Mesenchymal stem cell (in vitro differentiated cells and primary cell): Measurements from ENCODE around the gene MSRB1.

Experiments
- DNase-seq: peaks from one replicate; pipeline ENCODE4 v3.0.0-alpha.2; 2013
- H2AFZ ChIP-seq: one replicate; pipeline ENCODE4 v1.6.1; 2013; ENCODE audit warnings: low read depth, mild to moderate bottlenecking, control low read depth, inconsistent platforms, low read length, moderate library complexity
- H2AK5ac ChIP-seq: 2 replicates; pipeline ENCODE4 v1.6.1; 2013; ENCODE audit warnings: low read length, moderate library complexity, mild to moderate bottlenecking, inconsistent platforms; ENCODE audit not compliant: severe bottlenecking
- H2BK120ac ChIP-seq: one replicate; pipeline ENCODE4 v1.6.1; 2013; ENCODE audit warnings: low read depth, mild to moderate bottlenecking, inconsistent platforms, low read length, moderate library complexity
- H2BK12ac ChIP-seq, 2 experiments: one replicate each; pipeline ENCODE4 v1.6.1; 2013; ENCODE audit warnings: inconsistent platforms in 2 of 2, low read length in 2 of 2, mild to moderate bottlenecking in 2 of 2, moderate library complexity in 2 of 2, control low read depth in 1 of 2
- H2BK15ac ChIP-seq: one replicate; pipeline ENCODE4 v1.6.1; 2013; ENCODE audit warnings: mild to moderate bottlenecking, low read depth, inconsistent platforms; ENCODE audit not compliant: poor library complexity, severe bottlenecking
- H2BK5ac ChIP-seq: 2 replicates; pipeline ENCODE4 v1.6.1; 2013; ENCODE audit warnings: low read depth, mild to moderate bottlenecking, low read length, control low read depth, inconsistent platforms; ENCODE audit not compliant: poor library complexity, severe bottlenecking
- H3K14ac ChIP-seq, 2 experiments: one replicate each; pipeline ENCODE4 v1.6.1; 2013; ENCODE audit warnings: inconsistent platforms in 2 of 2, low read length in 2 of 2, control low read depth in 1 of 2, mild to moderate bottlenecking in 1 of 2, moderate library complexity in 1 of 2
- H3K18ac ChIP-seq, 2 experiments: one replicate each; pipeline ENCODE4 v1.6.1; 2013; ENCODE audit warnings: inconsistent platforms in 2 of 2, low read length in 2 of 2, control low read depth in 1 of 2, low read depth in 1 of 2, mild to moderate bottlenecking in 1 of 2
- H3K23ac ChIP-seq, 2 experiments: one replicate each; pipeline ENCODE4 v1.6.1; 2013; ENCODE audit warnings: inconsistent platforms in 2 of 2, low read length in 2 of 2, mild to moderate bottlenecking in 2 of 2, moderate library complexity in 2 of 2, control low read depth in 1 of 2
- H3K27ac ChIP-seq: 2 replicates; pipeline ENCODE4 v1.5.1; 2013; ENCODE audit warnings: mild to moderate bottlenecking, moderate library complexity, low read length, control low read depth, inconsistent platforms; ENCODE audit not compliant: poor library complexity, severe bottlenecking
- H3K27me3 ChIP-seq, 2 experiments: 2 replicates each; pipeline versions ENCODE4 v1.6.1 to v1.7.0; 2013; ENCODE audit warnings: low read length in 2 of 2, mild to moderate bottlenecking in 2 of 2, moderate library complexity in 2 of 2, control low read depth in 1 of 2, inconsistent platforms in 1 of 2; ENCODE audit not compliant: control insufficient read depth in 1 of 2, insufficient read depth in 1 of 2
- H3K36me3 ChIP-seq, 2 experiments: 2 replicates each; pipeline versions ENCODE4 v1.6.1 to v1.7.0; 2013; ENCODE audit warnings: low read length in 2 of 2, control low read depth in 1 of 2, inconsistent platforms in 1 of 2, low read depth in 1 of 2, mild to moderate bottlenecking in 1 of 2; ENCODE audit not compliant: insufficient read depth in 2 of 2, control insufficient read depth in 1 of 2
- H3K4ac ChIP-seq, 2 experiments: one replicate each; pipeline ENCODE4 v1.6.1; 2013; ENCODE audit warnings: inconsistent platforms in 2 of 2, low read length in 2 of 2, mild to moderate bottlenecking in 2 of 2, moderate library complexity in 2 of 2, control low read depth in 1 of 2, low read depth in 1 of 2
- H3K4me1 ChIP-seq: 2 replicates; pipeline ENCODE4 v1.6.1; 2013; ENCODE audit warnings: low read depth, low read length, control low read depth; ENCODE audit not compliant: control insufficient read depth, insufficient read depth
- H3K4me2 ChIP-seq: 2 replicates; pipeline ENCODE4 v1.6.1; 2013; ENCODE audit warnings: low read length, mild to moderate bottlenecking, inconsistent platforms; ENCODE audit not compliant: poor library complexity, severe bottlenecking
- H3K4me3 ChIP-seq, 2 experiments: 2 replicates each; pipeline versions ENCODE4 v1.5.1 to v1.7.0; 2013; ENCODE audit warnings: low read length in 2 of 2, mild to moderate bottlenecking in 2 of 2, control low read depth in 1 of 2, low read depth in 1 of 2; ENCODE audit not compliant: insufficient read depth in 1 of 2
- H3K79me1 ChIP-seq: replicated peaks from 2 replicates; pipeline ENCODE4 v1.6.1; 2013; ENCODE audit warnings: mild to moderate bottlenecking, control low read depth, low read length, inconsistent platforms; ENCODE audit not compliant: poor library complexity, severe bottlenecking
- H3K9ac ChIP-seq: 2 replicates; pipeline ENCODE4 v1.7.0; 2013; ENCODE audit warnings: mild to moderate bottlenecking, low read length, moderate library complexity
- H3K9me3 ChIP-seq: 2 replicates; pipeline ENCODE4 v1.7.0; 2013; ENCODE audit warnings: mild to moderate bottlenecking, low read length; ENCODE audit not compliant: control insufficient read depth
- H4K8ac ChIP-seq: one replicate; pipeline ENCODE4 v1.6.1; 2013; ENCODE audit warnings: inconsistent platforms, mild to moderate bottlenecking, low read length, moderate library complexity
- H4K91ac ChIP-seq: one replicate; pipeline ENCODE4 v1.6.1; 2013; ENCODE audit warnings: mild to moderate bottlenecking, low read length, inconsistent platforms
- WGBS: methylation state at CpG from one replicate; pipeline ENCODE4 v1.1.7; 2013; ENCODE audit warnings: mixed read lengths; 5-methylcytosine and 5-hydroxymethylcytosine counted together

The MSRB1 gene

GRCh38 chr16:1917056-1917664, 25.8 kb downstream of the MSRB1 start:
- no peak overlapping the region for H3K23ac ChIP-seq
- no peak overlapping the region for H3K14ac ChIP-seq
- H3K4ac ChIP-seq, result no peak overlapping the region
- no peak overlapping the region for H3K4me3 ChIP-seq
- H3K18ac ChIP-seq, result no peak overlapping the region
- H2BK120ac ChIP-seq, result no peak overlapping the region
- H3K79me1 ChIP-seq, result no peaks in the 10 kb centered on the region
- H2AFZ ChIP-seq, result no peak overlapping the region
- no peak overlapping the region for H2AK5ac ChIP-seq
- no peaks in the 10 kb centered on the region for H3K36me3 ChIP-seq
- H3K9me3 ChIP-seq, result no peaks in the 10 kb centered on the region
- no peak overlapping the region for H2BK15ac ChIP-seq
- peaks cover 8% of the 10 kb centered on the region for H3K4me1 ChIP-seq
- H4K91ac ChIP-seq, result no peak overlapping the region
- H4K8ac ChIP-seq, result no peak overlapping the region
- peaks cover 81 to 83% of the 10 kb centered on the region in 2 experiments for H3K27me3 ChIP-seq
- no peak overlapping the region for H2BK12ac ChIP-seq
- no peak for DNase-seq
- no peak overlapping the region for H3K9ac ChIP-seq
- no peak overlapping the region for H2BK5ac ChIP-seq
- WGBS, result 8% methylated on average over 22 of the region's 22 CpGs
- no peak overlapping the region for H3K27ac ChIP-seq
- H3K4me2 ChIP-seq, result no peak overlapping the region

- Histone ChIP-seq H3K4me2 (no peak overlapping the region), H2BK15ac (no peak overlapping the region), H3K4me1 (peaks cover 10% of the 10 kb centered on the region), H3K9me3 (no peaks in the 10 kb centered on the region), H3K18ac (no peak overlapping the region), H2BK12ac (no peak overlapping the region), H3K27me3 (peaks cover 76 to 81% of the 10 kb centered on the region in 2 experiments), H3K36me3 (peaks cover 0 to 3% of the 10 kb centered on the region in 2 experiments), H3K14ac (no peak overlapping the region), H4K8ac (no peak overlapping the region), H3K79me1 (no peaks in the 10 kb centered on the region), H3K4me3 (no peak overlapping the region), H2AK5ac (no peak overlapping the region), H4K91ac (no peak overlapping the region), H3K9ac (no peak overlapping the region), H3K23ac (no peak overlapping the region), H2BK5ac (no peak overlapping the region), H2BK120ac (no peak overlapping the region), H2AFZ (no peak overlapping the region), H3K27ac (no peak overlapping the region), H3K4ac (no peak overlapping the region)
- WGBS, result 11% methylated on average over 5 of the region's 5 CpGs
- DNase-seq, result no peak
Measured at GRCh38 chr16:1916640-1916990, 26.4 kb downstream of the MSRB1 start.

GRCh38 chr16:1915732-1916639, 27.0 kb downstream of the MSRB1 start:
- H3K4me2 ChIP-seq, result no peak overlapping the region
- H3K9me3 ChIP-seq, result no peaks in the 10 kb centered on the region
- H4K8ac ChIP-seq, result no peak overlapping the region
- no peak overlapping the region for H4K91ac ChIP-seq
- no peak overlapping the region for H2AFZ ChIP-seq
- H3K14ac ChIP-seq, result no peak overlapping the region
- peaks cover 14% of the 10 kb centered on the region for H3K4me1 ChIP-seq
- no peak overlapping the region for H3K4ac ChIP-seq
- H2BK5ac ChIP-seq, result no peak overlapping the region
- peaks cover 0 to 5% of the 10 kb centered on the region in 2 experiments for H3K36me3 ChIP-seq
- H2BK15ac ChIP-seq, result no peak overlapping the region
- no peak overlapping the region for H3K4me3 ChIP-seq
- no peak for DNase-seq
- H3K27me3 ChIP-seq, result peaks cover 70 to 75% of the 10 kb centered on the region in 2 experiments
- H3K18ac ChIP-seq, result no peak overlapping the region
- WGBS, result 74% methylated on average over 25 of the region's 25 CpGs
- no peak overlapping the region for H2BK120ac ChIP-seq
- no peak overlapping the region for H2BK12ac ChIP-seq
- no peak overlapping the region for H3K27ac ChIP-seq
- H2AK5ac ChIP-seq, result no peak overlapping the region
- no peak overlapping the region for H3K9ac ChIP-seq
- H3K79me1 ChIP-seq, result no peaks in the 10 kb centered on the region
- no peak overlapping the region for H3K23ac ChIP-seq

GRCh38 chr16:1914988-1915387, 28.0 kb downstream of the MSRB1 start:
- peaks cover 0 to 5% of the 10 kb centered on the region in 2 experiments for H3K36me3 ChIP-seq
- H3K4me1 ChIP-seq, result peaks cover 14% of the 10 kb centered on the region
- H2AFZ ChIP-seq, result no peak overlapping the region
- H2BK15ac ChIP-seq, result no peak overlapping the region
- H3K4me2 ChIP-seq, result no peak overlapping the region
- no peaks in the 10 kb centered on the region for H3K9me3 ChIP-seq
- H3K4ac ChIP-seq, result no peak overlapping the region
- no peak overlapping the region for H3K27ac ChIP-seq
- no peak overlapping the region for H4K91ac ChIP-seq
- WGBS, result 58% methylated on average over 6 of the region's 8 CpGs
- H3K23ac ChIP-seq, result no peak overlapping the region
- DNase-seq, result no peak
- no peaks in the 10 kb centered on the region for H3K79me1 ChIP-seq
- no peak overlapping the region for H2BK12ac ChIP-seq
- no peak overlapping the region for H3K18ac ChIP-seq
- no peak overlapping the region for H2AK5ac ChIP-seq
- H4K8ac ChIP-seq, result no peak overlapping the region
- peaks cover 60 to 68% of the 10 kb centered on the region in 2 experiments for H3K27me3 ChIP-seq
- H2BK5ac ChIP-seq, result no peak overlapping the region
- no peak overlapping the region for H3K14ac ChIP-seq
- no peak overlapping the region for H3K4me3 ChIP-seq
- H2BK120ac ChIP-seq, result no peak overlapping the region
- no peak overlapping the region for H3K9ac ChIP-seq
